ENCODE data around the gene PEMT. TPM values are rescaled to one million over a fixed set of nuclear protein-coding genes. Genes with fewer than 3 reads are reported as not detected.

PEMT gene
- total RNA-seq, 1 donor from 2014 or later = 87.2 TPM

DNA sequence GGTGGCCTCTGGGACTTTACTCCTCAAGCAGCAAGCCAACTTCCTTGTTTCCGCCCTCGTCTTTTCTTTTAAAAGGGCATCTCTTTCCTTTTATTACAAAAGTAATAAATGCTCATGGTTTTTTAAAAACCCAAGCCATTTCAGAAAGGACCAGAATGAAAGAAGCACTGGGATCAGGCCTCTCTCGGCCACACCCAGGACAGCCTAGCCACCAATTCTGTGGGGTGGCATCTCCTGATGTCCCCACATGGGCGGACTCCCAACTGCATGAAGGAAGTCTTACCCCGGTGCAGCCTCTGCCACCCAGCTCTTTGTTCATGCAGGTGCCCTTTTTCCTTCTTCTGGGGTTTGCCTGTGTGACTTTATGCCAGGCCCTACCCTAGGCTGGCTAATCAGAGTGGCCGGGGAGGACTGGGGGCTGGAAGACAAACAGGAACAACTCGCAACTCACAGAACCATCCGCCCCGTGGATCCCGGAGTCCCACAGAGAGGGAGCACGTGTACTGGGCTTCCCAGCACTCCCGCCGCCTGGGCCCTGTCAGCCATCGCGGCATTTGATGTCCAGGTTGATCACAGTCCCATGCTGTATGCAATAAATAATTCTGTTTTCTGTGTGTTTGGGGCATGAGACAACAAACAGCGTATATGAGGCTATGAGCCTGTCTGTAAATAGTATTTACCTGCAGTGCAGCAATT is 92.8 kb downstream of the PEMT start:
- H3K27me3 ChIP-seq (ENCODE audit: control insufficient read depth, insufficient read depth, low read length) = peaks cover 27% of the 10 kb centered on the region
- no peaks in the 10 kb centered on the region for H3K36me3 ChIP-seq (ENCODE audit: control insufficient read depth, insufficient read depth, low read length)
- DNase-seq (ENCODE audit: low read depth) = no peak
- no peak overlapping the region for H3K4me3 ChIP-seq (ENCODE audit: low read depth, low read length)
- TF ChIP-seq CTCF (IDR thresholded peaks at IDR 0.05; ENCODE audit: insufficient read depth, low read length, poor library complexity, severe bottlenecking) = no peak

GRCh38 chr17:17497845-17498520 is 93.5 kb downstream of the PEMT start:
- DNase-seq (ENCODE audit: low read depth) = no peak
- Histone ChIP-seq H3K36me3 (ENCODE audit: control insufficient read depth, insufficient read depth, low read length) (no peaks in the 10 kb centered on the region), H3K27me3 (ENCODE audit: control insufficient read depth, insufficient read depth, low read length) (peaks cover 27% of the 10 kb centered on the region), H3K4me3 (ENCODE audit: low read depth, low read length) (no peak overlapping the region)
- TF ChIP-seq CTCF (IDR thresholded peaks at IDR 0.05; ENCODE audit: insufficient read depth, low read length, poor library complexity, severe bottlenecking) = no peak

- TF ChIP-seq CTCF (IDR thresholded peaks at IDR 0.05; ENCODE audit: insufficient read depth, low read length, poor library complexity, severe bottlenecking) = no peak
- no peak for DNase-seq (ENCODE audit: low read depth)
- Histone ChIP-seq H3K27me3 (ENCODE audit: control insufficient read depth, insufficient read depth, low read length) (peaks cover 27% of the 10 kb centered on the region), H3K36me3 (ENCODE audit: control insufficient read depth, insufficient read depth, low read length) (no peaks in the 10 kb centered on the region), H3K4me3 (ENCODE audit: low read depth, low read length) (no peak overlapping the region)
Measured at GRCh38 chr17:17497065-17497844, 94.3 kb downstream of the PEMT start.

- peak within 1 kb of the TSS; percentile 41 for H3K4me3 ChIP-seq (ENCODE audit: low read depth, low read length)
- peak; percentile 17 for TF ChIP-seq CTCF (IDR thresholded peaks at IDR 0.05; ENCODE audit: insufficient read depth, low read length, poor library complexity, severe bottlenecking)
- H3K36me3 ChIP-seq (ENCODE audit: control insufficient read depth, insufficient read depth, low read length) = no peaks in the 10 kb centered on the region
- peaks cover 27% of the 10 kb centered on the region for H3K27me3 ChIP-seq (ENCODE audit: control insufficient read depth, insufficient read depth, low read length)
- DNase-seq (ENCODE audit: low read depth) = no peak
Measured at GRCh38 chr17:17496189-17497064, 95.1 kb downstream of the PEMT start, which contains the start of gene RASD1. TSS of gene RASD1 (minus strand) at chr17:17496395. CDS start at chr17:17496181, 214 bp downstream.

DNA sequence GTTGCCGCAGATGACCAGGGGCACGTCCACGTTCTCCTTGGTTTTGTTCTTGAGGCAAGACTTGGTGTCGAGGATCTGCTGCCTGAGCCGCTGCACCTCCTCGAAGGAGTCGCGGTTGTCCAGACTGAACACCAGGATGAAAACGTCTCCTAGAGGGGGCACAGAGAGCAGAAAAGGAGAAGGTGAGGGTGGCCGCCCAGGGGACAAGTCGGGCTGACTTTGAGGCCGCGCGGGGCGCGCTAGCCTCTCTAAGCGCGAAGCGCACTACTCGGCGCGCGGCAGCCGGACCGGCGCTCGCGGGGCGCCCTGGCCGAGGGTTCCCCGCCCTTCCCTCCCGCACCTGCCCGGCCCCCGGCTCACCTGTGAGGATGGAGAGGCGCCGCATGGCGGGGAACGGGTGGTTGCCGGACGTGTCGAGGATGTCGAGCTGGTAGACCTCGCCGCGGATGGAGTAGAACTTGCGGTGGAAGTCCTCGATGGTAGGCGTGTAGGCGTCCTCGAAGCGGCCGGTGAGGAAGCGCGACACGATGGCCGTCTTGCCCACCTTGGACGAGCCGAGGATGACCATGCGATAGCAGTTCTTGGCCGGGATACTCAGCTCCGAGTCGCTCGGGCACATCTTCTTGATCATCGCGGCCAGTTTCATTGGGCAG is 95.8 kb downstream of the PEMT start:
- DNase-seq (ENCODE audit: low read depth) = no peak
- Histone ChIP-seq H3K27me3 (ENCODE audit: control insufficient read depth, insufficient read depth, low read length) (peaks cover 22% of the 10 kb centered on the region), H3K36me3 (ENCODE audit: control insufficient read depth, insufficient read depth, low read length) (peaks cover 1% of the 10 kb centered on the region), H3K4me3 (ENCODE audit: low read depth, low read length) (peak overlapping the region; percentile 41)
- no peak for TF ChIP-seq CTCF (IDR thresholded peaks at IDR 0.05; ENCODE audit: insufficient read depth, low read length, poor library complexity, severe bottlenecking)
